HG02884 (cell line): ENCODE results near the gene TANC1.

Experiments
- ATAC-seq: cut with Tn5 transposase; IDR thresholded peaks from one replicate; pipeline ENCODE4 v1.9.1; 2021; ENCODE audit warnings: mild to moderate bottlenecking, moderate library complexity; ENCODE audit not compliant: unreplicated experiment

The TANC1 gene

DNA sequence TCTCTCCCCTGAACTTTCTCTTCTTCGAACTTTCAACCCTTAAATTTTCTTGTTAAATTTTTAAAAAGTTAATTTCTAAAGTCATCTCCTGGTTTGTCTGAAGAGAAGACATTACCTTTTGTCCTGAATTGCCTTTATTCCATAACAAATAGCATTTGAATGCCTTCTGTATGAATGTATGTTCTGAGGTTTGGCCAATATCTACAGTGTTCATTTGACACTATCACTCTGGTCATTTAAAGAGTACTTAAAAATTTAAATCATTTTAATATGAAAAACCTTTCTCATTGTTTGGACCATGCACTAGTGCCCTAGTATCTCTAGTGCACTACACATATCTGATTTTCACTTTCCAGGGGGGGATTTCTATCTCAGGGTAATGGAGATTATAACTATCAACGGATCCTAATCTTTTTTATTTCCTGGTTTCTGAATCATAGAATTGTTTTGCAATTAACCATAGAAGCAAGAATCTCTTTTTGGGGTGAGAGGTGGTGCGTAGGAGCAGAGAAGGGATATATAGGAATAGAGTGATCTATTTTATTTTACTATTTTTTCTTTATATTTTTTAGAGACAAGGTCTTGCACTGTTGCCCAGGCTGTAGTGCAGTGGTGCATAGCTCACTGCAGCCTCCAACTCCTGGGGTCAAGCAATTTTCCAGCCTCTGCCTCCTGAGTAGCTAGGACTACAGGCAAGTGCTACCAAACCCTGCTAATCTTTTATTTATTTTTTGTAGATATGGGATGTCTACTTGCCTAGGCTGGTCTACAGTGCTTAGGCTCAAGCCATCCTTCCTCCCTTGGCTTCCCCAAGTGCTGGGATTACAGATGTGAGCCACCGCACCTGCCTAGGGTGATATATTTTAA lies 25.5 kb downstream of the TANC1 start:
- ATAC-seq, result no peak

DNA sequence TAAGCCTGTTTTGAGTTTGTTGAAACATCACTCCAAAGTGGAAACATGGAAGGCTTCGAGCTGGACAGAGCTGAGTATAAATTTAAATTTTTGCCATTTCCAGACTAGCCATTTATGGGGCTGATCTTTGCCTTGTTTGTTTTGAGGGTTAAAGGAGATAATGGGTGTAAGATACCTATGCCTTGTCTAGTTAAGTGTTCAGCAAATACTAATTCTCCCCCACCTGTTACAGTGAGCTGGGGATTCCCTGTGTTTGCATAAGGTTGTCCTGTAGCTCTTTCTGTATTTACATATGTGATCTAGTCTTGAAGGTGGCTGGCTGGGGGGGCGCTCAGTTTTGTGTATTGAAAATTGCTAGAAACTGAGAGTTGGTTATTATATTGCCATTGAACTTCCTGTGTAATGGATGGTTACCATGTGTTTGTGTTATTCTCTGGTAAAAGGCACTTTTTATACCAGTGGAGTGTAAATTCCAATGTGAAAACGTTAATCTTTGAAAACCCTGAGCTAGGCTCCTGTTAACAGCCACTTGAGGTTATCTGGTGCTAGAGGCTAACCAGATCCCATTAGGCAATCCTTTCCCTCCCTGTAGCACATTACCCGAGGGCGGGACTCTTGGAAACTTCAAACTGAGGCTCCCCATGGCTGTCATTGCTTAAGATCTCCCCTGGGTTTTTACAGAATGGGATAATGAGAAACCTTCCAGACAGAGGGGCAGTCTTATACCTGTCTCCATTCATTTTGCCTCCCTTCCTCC lies 26.7 kb downstream of the TANC1 start:
- ATAC-seq, result peak; percentile 44

DNA sequence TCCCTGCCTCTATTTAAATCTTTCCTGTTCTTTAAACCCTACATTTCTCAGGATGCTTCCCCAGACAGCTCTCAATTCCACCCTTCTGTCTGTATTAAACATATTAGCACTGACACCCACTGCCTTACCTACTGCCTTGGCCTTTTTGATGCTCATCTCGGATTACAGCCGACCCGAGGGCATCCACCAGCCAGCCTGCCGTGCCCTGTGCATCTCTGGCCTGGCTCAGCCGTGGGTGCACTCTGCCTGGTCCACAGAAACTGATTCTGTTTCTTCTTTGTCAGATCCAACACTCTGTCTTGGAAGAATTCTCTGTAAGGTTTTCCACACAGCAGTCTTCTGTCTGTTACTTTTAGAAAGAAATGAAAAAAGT lies 27.2 kb downstream of the TANC1 start:
- no peak for ATAC-seq

DNA sequence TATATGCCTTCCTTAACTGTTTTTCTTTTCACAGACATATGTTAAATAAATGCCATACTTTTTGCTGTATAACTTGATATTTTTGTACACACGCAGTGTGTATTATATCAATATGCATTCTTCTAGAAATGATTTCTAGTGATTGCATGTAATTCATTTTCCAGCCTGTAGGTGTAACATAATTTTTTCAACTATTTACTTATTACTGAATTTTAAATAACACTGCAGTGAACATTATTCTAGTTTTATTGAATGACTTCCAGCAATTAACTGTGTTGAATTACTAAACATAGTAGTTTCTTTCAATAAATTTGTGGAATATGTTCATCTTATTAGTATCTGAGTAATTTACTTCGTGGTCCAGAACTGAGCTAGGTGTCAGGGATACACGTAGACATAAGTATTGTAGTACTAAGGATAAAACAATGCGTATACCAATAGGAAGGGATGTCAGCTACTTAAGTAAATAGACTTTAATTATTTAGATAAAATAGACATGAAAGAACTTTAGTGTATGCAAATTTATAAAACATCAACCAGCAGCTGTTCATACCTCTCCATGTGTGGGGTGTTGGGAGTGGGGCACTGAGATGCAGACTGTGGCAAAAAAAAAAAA lies 28.0 kb downstream of the TANC1 start:
- ATAC-seq, result no peak

DNA sequence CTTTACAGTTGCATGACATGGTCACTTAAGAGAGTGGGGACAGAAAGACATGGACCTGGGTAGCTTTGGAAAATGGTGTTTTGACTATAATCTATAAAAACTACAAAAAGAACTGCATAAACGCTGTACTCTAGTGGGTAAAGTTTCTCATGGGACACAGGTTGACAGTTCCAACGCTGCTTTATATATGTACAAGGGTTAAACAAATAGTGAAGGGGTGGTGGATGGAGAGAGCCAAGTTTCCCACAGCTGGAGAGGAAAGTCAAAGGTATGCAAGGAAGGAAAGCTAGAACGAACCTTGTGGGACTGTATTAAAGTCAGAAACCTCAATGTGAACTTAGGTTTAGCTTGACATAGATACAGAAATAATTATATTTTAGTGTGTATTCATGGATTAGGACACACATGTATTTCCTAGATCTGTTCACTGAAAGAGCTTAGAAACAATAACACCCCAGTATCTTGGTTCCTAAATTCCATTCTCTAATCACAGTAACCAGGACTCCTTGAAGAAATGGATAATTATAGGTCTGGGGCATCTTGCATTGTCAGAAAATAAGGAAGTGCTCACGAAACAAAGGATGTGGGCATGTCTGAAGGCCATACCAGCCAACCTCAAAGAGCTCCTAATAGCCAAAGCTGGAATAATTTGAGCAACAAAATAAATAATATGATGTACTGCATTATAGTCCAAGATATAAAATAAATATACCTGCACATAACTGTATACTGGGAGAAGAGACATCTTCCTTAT lies 28.8 kb downstream of the TANC1 start:
- ATAC-seq, result no peak

DNA sequence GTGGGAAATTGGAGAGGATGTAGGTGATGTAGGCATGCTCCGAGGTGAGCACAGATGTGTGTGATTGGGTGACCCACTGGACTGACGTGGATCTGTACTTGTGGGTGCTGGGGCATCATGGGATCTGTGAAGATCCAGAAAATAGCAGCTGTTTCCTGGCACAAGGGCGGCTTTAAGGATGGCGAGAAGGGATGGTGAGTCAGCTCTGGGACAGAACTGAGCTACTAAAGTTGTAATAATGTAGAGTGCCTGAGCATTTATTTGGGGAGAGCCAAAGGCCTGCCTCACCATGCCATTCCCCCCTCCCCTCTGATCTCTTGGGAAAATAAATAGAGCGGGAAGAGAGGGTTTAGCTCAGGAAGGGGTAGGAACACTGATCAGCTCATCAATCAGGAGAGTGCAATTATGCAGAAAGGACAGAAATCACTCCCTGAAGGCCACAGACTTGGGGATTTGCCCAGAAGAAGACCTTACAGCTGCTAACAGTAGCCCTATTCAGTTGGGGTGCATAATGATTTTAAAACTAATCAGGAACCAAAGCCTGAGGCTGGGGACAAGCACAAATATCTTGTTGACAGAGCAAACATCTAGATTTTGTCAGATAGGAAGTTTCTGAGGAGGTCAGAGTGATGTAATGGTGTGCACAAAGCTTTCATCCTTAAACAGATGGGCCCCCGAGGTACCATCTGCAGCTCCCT lies 30.3 kb downstream of the TANC1 start:
- ATAC-seq, result no peak

DNA sequence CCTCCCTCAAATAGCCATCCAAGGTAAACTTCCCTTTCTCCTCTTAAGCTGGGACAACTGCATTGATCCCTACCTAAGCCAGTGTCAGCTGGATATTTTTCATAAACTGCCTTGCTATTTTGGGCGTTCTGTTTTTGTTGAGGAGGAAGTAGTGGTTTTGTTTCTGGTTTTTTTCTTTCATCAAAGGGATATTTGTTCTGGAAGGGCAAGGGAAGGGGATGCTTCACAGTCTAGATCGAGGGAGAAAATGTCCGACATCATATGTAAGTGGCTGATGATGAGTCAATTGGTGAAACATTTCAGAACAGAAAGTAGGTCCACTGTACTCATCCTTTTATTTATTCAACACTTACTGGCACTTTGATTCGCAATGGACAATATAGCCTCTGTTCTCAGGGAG lies 31.0 kb downstream of the TANC1 start:
- no peak for ATAC-seq

DNA sequence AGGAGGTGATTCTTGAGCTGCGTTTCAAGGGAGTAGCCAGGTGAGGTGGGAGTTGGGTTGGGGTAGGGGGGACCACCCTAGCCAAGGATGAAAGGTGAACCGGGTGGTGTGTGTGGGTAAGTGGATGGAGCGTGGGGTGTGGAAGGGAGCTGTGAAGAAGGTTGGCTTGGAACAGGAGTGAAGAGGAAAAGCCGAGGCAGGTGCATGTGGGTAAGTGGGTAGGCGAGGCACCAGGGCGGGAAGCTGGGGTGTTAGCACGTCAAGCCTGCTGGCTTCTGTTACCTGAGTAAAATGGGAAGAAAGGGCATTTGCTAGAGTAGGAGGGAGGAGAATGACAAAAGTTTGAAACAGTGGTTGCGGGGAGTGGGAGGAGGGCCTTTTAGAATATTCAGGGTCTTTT lies 31.6 kb downstream of the TANC1 start:
- ATAC-seq, result no peak

DNA sequence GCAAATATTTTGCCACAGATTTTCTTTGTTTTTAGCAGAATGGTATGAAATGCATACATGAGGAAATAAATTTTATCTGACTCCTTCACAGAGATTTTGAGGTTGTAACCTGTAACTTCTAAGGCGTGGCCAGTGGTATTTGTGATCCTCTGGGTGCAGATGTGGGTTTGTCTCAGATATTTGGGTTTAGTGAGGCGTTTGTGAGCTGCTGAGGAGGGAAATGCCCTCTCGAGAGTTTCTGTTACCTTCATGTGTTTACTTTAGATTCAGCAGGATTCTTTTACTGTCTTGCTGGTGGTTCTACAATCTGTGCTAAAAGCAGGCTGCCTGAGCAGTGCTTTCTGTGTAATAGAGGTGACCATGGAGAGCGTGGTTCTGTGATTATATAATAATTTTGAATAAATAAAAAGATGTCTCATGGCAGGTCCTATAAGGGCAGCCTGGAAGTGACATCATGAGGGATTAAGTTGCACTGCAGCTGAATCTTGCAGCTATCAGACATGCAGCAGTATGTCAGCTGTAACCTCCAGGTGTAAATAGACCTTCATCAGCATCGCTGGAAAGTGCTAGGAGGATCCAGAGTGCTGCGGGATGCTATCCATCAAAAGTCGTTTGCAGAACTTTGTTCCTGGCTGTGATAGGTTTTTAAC lies 34.1 kb downstream of the TANC1 start:
- no peak for ATAC-seq

DNA sequence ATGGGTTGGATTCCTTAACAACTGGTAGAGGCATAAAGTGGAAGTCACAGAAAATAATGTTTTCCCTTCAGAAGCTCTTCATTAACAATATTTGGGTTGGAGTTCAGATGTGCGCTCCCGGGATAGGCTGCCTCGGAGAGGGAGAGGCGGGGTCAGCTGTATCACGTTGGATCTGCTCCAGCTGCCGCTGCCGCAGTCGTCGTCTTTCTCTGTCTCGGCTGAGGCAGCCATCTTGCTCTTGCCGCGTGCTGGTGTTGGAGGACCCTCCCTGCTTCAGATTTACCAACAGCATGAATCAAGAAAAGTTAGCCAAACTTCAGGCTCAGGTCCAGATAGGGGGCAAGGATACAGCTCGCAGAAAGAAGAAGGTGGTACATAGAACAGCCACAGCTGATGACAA lies 35.1 kb downstream of the TANC1 start:
- ATAC-seq, result no peak

DNA sequence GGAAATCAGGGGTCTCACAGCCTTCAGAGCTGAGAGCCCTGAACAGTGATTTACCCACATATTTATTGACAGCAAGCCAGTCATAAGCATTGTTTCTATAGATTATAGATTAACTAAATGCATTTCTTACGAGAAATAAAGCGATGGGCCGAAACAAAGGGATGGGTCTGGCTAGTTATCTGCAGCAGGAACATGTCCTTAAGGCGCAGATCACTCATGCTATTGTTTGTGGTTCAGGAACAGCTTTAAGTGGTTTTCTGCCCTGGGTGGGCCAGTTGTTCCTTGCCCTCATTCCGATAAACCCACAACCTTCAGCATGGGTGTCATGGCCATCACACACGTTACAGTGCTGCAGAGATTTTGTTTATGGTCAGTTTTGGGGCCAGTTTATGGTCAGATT lies 36.4 kb downstream of the TANC1 start:
- no peak for ATAC-seq

DNA sequence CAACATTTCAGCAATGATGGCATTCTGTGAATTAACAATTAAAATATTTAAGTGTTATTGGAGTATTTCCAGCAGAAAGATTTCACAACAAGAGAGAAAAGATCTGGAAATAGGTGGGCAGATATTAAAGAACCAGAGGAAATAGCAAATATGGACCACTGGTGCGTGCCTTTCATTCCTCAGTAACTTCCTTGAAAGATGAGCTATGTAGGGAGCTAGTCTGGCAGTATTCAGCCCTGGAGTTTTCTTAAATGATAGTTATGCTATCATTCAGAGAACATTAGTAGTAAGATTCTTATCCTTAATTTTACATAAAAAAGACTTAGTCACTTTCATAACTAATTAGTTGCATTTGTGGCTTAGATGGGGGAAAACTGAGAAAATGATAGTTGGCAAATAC lies 41.5 kb downstream of the TANC1 start:
- no peak for ATAC-seq

DNA sequence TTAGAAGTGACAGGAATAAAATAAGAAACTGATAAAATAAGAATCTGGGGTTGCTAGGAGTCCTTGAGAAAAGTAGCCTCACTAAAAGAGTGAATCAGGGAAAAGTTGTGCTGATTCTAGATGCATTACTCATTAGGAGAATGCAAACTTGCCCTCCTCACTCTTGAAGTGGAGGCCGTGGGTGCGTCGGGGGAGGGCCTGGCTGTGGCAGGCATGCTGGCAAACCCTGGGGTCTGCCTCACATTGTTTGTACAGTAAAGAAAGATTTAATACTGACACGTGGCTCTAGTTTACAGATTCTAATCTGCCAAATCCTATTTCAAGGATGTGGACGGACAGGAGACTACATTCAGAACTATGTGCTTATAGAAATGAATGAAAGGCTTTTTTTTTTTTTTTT lies 41.9 kb downstream of the TANC1 start:
- no peak for ATAC-seq

DNA sequence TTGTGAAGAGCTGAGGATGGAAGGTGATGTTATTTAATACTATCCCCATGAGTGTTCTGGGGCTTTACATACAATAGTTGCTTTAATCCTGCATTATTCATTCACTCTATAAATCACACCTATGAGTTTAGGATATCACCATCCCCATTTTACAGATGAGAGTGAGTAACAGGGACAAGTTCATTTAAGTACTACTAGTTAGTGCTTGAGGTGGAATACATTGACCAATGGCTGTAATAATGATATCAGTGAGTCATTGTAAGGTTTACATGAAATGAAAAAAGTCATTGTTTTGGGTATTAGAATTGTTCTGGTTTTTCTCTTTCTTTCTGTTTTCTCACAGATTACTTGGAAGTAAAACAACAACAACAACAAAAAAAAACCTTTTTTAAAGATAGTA lies 42.5 kb downstream of the TANC1 start:
- ATAC-seq, result no peak

DNA sequence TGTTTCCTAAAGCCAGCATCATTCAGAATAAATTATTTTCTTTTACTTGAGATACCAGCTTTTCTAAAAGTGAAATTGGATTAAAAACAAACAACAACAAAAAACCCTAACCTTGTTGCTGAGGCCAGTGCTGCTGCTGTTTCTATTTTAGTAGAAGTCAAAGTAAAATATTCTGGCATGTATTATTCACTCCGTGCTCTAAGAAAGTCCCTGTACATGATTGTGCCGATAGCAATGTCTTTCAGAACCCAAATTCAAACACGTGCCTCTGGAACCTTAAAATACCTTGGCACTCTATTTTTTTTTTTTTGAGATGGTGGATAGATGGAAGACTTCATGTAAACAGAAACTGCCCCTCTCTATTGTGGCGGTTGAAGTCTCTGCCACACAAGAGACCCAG lies 43.7 kb downstream of the TANC1 start:
- ATAC-seq, result no peak

DNA sequence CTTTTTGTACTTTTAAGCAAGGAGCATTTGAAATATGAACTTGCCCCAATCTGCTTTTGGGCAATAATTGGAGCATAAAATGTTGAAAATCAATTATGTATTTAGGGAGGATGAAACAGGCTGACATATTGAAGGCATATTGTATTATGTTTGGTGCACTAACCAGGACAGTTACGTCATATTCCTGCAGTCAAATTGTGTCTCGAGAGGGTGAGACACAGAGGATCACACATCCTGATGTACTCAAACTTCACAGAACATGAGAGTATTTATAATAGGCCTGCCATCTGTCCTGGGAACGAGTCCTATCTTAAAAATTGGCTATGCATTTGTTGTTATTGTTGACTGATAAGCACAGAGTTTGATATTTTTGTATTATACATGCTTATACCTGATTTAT lies 44.7 kb downstream of the TANC1 start:
- no peak for ATAC-seq

DNA sequence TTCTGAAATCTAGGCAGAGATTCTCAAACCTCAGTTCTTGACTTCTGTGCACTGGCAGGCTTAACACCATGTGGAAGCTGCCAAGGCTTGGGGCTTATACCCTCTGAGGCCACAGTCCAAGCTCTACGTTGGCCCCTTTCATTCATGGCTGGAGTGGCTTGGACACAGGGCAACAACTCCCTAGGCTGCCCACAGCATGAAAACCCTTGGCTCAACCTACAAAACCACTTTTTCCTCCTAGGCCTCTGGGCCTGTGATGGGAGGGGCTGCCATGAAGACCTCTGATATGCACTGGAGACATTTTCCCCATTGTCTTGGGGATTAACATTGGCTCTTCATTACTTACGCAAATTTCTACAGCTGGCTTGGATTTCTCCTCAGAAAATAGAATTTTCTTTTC lies 46.7 kb downstream of the TANC1 start:
- ATAC-seq, result no peak

DNA sequence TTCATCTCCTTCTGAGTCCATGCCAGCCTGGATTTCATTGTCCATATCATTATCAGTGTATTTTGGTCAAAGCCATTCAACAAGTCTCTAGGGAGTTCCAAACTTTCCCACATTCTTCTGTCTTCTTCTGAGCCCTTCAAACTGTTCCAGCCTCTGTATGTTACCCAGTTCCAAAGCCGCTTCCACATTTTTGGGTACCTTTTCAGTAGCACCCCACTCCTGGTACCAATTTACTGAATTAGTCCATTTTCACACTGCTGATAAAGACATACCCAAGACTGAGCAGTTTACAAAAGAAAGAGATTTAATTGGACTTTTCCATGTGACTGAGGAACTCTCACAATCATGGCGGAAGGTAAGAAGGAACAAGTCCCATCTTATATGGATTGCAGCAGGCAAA lies 47.4 kb downstream of the TANC1 start:
- ATAC-seq, result no peak

DNA sequence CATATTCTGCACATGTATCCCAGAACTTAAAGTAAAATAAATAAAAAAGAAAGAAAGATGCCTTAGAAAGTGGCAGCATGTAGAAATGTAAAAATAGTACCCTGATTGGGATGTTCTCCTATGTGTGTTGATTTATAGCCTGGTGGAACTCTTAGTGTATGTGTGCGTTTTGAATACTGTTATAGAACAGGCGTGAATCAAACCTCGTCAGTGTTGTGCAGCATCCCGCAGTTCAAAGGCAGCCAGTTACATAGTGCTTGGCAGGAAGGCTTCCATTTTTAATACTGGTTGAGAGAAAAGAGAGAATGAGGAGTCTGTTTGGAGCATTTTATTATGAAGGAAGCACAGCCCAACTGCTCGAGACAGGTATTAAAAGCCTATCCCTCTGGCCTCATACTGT lies 49.4 kb downstream of the TANC1 start:
- no peak for ATAC-seq

DNA sequence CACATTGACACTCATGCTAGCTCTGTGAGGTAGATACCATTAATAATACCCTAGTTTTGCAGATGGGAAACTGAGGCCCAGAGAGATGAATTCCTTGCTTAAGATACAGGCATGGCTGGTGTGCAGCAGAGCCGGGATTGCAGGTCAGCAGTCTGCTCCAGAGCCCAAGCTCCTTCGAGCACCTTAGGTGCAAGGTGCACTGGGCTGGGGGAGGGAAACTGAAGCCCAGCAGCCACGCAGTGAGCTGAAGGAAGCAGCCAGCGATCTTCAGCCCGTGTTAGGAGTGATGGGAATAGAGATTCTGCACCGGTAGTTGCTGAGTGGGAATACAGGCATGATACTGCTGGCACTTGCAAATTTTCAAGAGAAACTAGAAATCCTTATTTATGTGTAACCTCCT lies 50.6 kb downstream of the TANC1 start:
- ATAC-seq, result no peak
